CD4-positive, alpha-beta T cell treated with Interleukin-4 for 4 hours (primary cell): Measurements from ENCODE around the gene RGMB.
"Not testable (repeated sequence)": the region's sequence is repeated elsewhere in the genome, so short reads cannot be mapped to it uniquely, and the experiment has no call there.

Experiments
- DNase-seq: peaks from one replicate; pipeline ENCODE4 v3.0.0-alpha.2; 2020

RGMB gene

DNA sequence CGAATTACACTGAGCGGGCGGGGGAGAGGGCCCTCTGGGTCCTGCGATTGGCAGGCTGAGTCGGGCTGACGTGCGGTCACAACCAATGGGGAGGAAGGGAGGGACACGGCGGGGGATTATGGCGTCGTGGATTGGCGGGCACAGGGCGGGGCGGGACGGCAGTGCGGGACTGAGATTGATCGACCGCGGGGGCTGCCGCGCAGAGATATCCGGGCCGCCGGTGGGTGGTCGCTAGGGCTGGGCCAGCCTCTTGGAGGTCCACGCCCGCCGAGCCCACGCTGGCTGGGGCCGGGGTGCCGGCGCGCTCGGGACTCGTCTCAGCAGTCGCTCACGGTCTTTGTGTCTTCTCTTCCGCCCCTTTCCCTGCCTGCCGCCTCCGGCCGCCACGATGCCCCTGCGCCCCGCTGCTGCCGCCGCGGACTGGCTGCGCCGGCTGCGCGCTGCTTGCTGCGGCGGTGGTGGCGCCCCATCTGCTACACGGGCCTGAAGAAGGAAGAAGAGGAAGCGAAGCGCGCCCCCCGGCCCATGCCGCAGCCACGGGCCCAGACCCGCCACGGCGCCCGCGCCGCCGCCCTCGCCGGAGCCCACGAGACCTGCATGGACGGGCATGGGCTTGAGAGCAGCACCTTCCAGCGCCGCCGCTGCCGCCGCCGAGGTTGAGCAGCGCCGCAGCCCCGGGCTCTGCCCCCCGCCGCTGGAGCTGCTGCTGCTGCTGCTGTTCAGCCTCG, at the start of gene RGMB:
Gene RGMB (plus strand): TSS at position 200 of the 728 bp plus-strand sequence. CDS start 408 bp downstream, at position 608.
- DNase-seq: peak; percentile 90

- no peak for DNase-seq
These were observed 47.2 kb upstream of the RGMB start for GRCh38 chr5:98726258-98726657.

DNA sequence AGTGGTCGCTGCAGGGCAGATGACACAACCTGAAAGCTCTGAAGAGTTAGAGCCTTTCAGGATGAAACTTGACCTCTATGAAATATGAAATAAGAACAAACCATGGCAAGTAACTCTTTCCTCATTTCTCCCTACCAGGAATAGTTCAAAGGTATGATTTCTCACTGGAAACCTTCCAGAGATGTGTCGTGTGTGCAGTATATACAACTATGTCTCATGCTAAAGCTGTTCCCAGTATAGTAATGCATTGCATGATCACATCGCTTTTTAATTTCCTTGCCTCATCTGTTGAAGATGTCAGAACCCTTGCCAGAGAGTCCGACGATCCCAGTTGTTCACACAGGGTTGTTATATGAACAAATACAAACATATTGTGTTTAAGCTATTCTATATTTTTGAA, 45.8 kb upstream of the RGMB start:
- DNase-seq: no peak

DNA sequence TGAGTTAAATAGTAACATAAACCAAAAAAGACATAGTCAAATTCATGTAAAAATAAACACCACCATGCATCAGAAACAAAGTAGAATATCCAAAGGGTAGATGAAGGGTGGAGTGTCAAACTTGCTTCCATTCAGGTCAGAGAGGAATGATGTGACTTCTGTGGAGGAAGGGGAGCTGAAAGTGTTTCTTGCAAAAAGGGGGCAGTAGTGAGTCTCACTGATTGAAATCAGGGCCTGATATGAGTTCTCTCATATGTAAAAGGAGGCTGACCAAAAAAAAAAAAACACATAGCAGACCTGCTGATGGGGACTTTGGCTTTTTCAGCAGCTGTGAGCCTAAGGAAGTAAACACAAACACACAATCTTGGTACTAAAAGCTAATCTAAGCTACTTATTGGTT, 38.8 kb upstream of the RGMB start:
- no peak for DNase-seq

- no peak for DNase-seq
These were observed 37.5 kb upstream of the RGMB start for GRCh38 chr5:98735806-98736507.

DNA sequence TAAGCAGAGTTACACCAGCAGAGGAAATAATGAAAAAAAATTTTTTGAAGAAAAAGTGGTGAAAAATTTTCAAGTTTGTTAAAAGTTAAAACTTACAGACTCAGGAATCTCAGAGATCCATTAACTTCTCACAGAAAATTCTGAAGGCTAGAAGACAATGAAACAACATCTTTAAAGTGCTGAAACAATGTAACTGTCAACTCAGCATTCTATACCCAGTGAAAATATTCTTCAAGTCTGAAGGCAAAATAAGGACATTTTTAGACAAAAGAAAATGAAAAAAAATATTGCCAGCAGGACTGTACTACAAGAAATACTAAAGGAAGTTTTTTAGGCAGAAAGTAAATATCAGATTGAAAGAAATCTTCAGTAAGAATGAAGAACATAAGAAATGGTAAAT, 36.7 kb upstream of the RGMB start:
- DNase-seq: no peak

DNA sequence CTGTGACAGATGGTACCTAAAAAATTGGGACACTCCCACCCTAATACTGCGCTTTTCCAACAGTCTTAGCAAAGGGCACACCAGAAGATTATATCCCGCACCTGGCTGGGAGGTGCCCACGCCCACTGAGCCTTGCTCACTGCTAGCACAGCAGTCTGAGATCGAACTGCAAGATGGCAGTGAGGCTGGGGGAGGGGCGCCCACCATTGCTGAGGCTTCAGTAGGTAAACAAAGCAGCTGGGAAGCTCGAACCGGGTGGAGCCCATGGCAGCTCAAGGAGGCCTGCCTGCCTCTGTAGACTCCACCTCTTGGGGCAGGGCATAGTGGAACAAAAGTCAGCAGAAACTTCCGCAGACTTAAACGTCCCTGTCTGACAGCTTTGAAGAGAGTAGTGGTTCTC, 36.0 kb upstream of the RGMB start:
- DNase-seq: not testable (repeated sequence)

DNA sequence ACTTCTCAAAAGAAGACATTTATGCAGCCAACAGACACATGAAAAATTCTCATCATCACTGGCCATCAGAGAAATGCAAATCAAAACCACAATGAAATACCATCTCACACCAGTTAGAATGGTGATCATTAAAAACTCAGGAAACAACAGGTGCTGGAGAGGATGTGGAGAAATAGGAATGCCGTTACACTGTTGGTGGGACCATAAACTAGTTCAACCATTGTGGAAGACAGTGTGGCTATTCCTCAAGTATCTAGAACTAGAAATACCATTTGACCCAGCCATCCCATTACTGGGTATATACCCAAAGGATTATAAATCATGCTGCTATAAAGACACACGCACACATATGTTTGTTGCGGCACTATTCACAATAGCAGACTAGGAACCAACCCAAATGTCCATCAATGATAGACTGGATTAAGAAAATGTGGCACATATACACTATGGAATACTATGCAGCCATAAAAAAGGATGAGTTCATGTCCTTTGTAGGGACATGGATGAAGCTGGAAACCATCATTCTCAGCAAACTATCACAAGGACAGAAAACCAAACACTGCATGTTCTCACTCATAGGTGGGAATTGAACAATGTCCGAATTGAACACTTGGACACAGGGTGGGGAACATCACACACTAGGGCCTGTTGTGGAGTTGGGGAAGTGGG, 34.8 kb upstream of the RGMB start:
- DNase-seq: not testable (repeated sequence)

DNA sequence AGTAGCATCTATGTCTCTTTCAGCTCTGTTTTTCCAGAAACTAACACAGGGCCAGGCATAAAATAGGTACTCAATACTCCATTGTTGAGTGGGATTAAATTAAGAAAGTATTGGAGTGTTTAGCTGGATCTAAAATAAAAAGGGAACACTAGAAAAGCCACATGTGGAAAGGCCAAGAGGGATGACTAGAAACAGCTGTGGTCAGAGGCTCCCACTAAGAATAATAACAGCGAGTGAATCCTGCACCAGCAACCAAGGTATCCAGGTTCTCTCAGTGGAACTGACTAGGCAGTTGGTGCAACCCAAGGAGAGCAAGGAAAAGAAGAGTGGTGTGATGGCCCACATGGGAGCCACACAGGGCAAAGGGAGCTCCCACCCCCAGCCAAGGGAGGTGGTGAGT, 31.5 kb upstream of the RGMB start:
- no peak for DNase-seq

GRCh38 chr5:98742396-98743073, 30.9 kb upstream of the RGMB start:
- no peak for DNase-seq

- DNase-seq: not testable (repeated sequence)
These were observed 25.2 kb upstream of the RGMB start for GRCh38 chr5:98748259-98748658.

GRCh38 chr5:98749046-98749445, 24.4 kb upstream of the RGMB start:
- no peak for DNase-seq

DNA sequence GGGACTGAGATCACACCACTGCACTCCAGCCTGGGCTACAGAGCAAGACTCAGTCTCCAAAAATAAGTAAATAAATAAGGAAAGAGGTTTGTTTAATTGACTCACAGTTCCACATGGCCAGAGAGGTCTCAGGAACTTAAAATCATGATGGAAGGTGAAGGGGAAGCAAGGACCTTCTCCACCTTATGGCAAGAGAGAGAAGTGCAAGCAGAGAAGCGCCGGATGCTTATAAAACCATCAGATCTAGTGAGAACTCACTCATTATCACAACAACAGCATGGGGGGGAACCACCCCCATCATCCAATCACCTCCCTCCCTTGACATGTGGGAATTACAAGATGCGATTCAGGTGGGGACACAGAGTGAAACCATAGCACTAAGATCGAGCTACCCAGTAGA, 22.8 kb upstream of the RGMB start:
- DNase-seq: no peak

DNA sequence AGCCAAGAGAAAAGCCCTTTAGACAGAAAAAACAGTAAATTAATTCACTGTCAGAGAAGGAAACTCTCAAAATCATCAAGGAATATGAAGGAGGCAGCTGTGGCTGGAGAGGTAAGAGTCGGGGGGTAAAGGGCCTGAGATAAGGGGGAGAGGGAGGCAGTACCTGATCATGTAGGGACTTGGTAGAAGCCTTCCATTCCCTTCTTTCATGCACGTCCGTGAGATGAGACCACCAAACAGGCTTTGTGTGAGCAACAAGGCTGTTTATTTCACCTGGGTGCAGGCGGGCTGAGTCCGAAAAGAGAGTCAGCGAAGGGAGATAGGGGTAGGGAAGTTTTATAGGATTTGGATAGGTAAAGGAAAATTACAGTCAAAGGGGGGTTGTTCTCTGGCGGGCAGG, 21.1 kb upstream of the RGMB start:
- DNase-seq: not testable (repeated sequence)

DNA sequence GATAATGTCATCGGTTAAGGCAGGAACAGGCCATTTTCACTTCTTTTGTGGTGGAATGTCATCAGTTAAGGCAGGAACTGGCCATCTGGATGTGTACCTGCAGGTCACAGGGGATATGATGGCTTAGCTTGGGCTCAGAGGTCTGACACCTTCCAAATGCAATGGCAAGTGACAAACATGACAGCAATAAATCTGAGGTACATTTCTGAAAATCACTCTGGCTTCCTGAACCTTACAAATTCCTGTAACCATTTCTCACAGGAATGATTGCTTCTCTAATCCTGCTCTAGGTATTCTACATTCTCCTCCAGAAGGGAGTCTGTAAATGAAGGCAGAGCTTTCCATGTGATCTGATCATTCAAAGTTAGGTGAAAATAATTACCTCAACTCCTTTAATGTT, 20.7 kb upstream of the RGMB start:
- not testable (repeated sequence) for DNase-seq

- no peak for DNase-seq
These were observed 20.0 kb upstream of the RGMB start for GRCh38 chr5:98753507-98753906.

- DNase-seq: no peak
These were observed 18.1 kb upstream of the RGMB start for GRCh38 chr5:98755406-98755805.

- DNase-seq: no peak
These were observed 15.5 kb upstream of the RGMB start for GRCh38 chr5:98757978-98758377.

DNA sequence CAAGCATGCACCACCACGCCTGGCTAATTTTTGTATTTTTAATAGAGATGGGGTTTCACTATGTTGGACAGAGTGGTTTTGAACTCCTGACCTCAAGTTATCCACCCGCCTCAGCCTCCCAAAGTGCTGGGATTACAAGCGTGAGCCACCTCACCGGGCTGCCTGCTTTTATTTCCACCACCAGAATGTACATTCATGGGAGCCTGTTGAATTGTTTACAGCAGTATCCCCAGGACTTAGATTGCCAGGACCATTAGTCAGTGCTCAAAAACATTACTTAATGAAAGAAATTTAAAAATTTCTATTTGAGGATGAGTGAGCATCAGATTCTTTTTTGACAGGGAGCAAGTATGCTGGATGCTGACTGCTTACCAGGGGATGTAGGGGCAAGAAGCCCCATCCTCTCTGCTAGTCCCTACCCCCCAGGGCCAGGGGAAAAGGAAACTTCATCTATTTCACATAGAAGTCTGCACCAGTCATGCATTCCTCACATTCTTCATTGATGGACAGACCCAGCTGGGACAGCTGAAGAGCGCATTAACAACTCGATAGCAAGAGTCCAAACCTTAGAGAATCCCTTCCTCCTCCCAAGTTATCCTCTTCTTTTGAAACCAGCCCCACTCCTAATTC, 10.3 kb upstream of the RGMB start:
- no peak for DNase-seq

DNA sequence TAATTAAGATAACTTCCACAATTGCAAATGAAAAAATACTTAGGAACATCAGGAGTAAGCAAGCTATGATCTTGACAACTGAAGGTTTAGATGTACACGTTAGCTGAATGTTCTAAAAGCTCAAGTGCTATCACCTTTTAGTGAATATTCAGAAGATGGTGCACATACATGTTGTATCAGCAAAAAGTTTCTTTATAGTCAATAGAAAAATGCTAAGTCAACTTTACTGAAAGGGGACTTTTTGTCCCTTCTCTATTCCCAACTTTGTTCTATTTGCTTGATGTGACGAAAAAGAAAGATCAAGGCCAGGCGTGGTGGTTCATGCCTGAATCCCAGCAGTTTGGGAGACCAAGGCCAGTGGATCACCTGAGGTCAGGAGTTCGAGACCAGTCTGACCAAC, 7.6 kb upstream of the RGMB start:
- DNase-seq: no peak

DNA sequence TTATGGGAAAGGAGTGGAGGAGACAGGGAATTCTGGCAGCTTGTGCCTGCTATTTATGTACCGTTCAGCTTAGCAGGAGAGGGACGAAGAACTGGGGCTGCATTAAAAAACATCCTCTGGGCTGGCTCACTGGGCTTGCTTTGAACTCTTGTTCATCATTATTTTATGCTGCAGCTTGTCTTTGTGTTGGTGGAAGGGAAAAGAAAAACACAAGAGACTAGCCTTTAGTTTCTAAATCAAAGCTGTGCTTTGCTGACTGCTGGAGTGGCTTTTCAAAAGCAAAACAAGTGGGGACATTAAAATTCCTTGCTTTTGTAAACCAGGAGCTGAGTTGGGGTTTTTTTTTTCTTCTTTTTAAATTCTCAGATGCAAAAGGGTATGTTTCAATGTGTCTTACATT, 5.9 kb upstream of the RGMB start:
- DNase-seq: no peak

DNA sequence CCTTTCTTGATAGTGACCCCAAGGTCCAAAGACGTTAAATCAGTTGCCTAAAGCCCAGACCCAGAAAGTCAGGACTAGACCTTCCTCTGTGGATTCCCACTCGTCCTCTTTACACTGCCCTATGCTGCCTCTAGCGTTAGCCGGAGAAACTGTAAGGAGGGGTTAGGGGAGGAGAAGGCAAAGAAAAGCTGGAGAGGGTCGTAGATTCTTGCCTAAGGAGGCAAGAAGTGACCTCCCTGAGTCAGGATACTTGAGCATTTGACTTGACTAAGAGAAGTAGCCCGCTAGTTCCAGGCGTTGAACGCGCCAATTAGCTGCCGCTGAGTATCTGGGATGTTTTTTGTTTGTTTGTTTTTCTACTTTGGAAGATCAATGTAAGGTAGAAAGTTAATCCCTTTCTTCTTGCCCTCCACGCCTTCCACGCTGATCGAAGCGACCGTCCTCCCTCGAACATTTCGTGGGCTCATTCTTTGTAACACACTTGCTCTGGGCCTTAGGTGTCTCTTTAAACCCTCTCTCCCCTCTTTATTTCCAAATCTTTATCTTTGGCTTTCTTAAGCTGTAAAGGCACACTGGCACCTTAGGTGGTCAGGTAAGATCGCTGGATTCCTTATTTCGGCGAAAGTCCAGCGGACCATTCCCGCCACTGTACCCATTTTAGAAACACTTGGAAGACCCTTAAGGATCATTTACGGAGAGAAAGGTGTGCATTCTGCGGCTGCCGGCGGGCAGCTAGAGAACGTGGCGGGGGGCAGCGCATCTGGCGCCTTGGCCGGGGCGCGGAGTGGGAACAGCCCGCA, 5.1 kb upstream of the RGMB start:
- DNase-seq: peak; percentile 38
